ENCODE data around the gene PDCD6IP.
A peak's percentile ranks its signal among the peaks of the same experiment; 100 is the strongest.

The PDCD6IP gene

GRCh38 chr3:33892655-33893054 lies 94.2 kb downstream of the PDCD6IP start:
- DNase-seq (ENCODE audit: low spot score): no peak

GRCh38 chr3:33895658-33896057 lies 97.2 kb downstream of the PDCD6IP start:
- no peak for DNase-seq (ENCODE audit: low spot score)

GRCh38 chr3:33897306-33897705 lies 98.9 kb downstream of the PDCD6IP start:
- DNase-seq (ENCODE audit: low spot score): no peak

GRCh38 chr3:33898901-33899300 lies 100.5 kb downstream of the PDCD6IP start:
- DNase-seq (ENCODE audit: low spot score): no peak

- no peak for DNase-seq (ENCODE audit: low spot score)
These were observed 102.0 kb downstream of the PDCD6IP start for GRCh38 chr3:33900440-33900808.

GRCh38 chr3:33900809-33901505 lies 102.5 kb downstream of the PDCD6IP start:
- DNase-seq (ENCODE audit: low spot score): peak; percentile 29

GRCh38 chr3:33901862-33902563 lies 103.6 kb downstream of the PDCD6IP start:
- no peak for DNase-seq (ENCODE audit: low spot score)

- no peak for DNase-seq (ENCODE audit: low spot score)
These were observed 106.3 kb downstream of the PDCD6IP start for GRCh38 chr3:33904730-33905129.

GRCh38 chr3:33908250-33908851 lies 109.9 kb downstream of the PDCD6IP start:
- no peak for DNase-seq (ENCODE audit: low spot score)

- DNase-seq (ENCODE audit: low spot score): no peak
These were observed 111.1 kb downstream of the PDCD6IP start for GRCh38 chr3:33909547-33909946.

GRCh38 chr3:33910031-33910430 lies 111.6 kb downstream of the PDCD6IP start:
- no peak for DNase-seq (ENCODE audit: low spot score)

GRCh38 chr3:33911525-33912322 lies 113.3 kb downstream of the PDCD6IP start:
- DNase-seq (ENCODE audit: low spot score): peak; percentile 70

- DNase-seq (ENCODE audit: low spot score): no peak
These were observed 115.8 kb downstream of the PDCD6IP start for GRCh38 chr3:33914212-33914611.

- DNase-seq (ENCODE audit: low spot score): no peak
These were observed 116.4 kb downstream of the PDCD6IP start for GRCh38 chr3:33914731-33915379.

- DNase-seq (ENCODE audit: low spot score): peak; percentile 38
These were observed 117.5 kb downstream of the PDCD6IP start for GRCh38 chr3:33915796-33916546.

- DNase-seq (ENCODE audit: low spot score): no peak
These were observed 119.8 kb downstream of the PDCD6IP start for GRCh38 chr3:33918126-33918756.

Measured in GM03348 (cell line).